Activated CD4-positive, alpha-beta T cell treated with anti-CD3 and anti-CD28 coated beads for 48 hours (primary cell): ENCODE measurements around the gene CHST8.

Experiments
- DNase-seq: peaks from one replicate; pipeline ENCODE4 v3.0.0-alpha.2; 2020

Gene CHST8

DNA sequence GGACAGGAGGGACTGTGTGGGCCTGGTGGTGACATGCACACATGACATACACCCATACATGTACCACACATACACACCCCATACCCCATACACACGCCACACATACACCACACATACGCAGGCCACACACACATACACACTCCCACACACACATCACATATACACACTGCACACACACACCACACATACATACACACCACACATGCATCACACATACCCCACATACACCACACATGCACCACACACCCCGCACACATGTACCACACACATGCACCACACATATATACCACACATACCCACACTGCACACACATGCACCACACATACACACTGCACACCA is 98.4 kb downstream of the CHST8 start:
- no peak for DNase-seq

DNA sequence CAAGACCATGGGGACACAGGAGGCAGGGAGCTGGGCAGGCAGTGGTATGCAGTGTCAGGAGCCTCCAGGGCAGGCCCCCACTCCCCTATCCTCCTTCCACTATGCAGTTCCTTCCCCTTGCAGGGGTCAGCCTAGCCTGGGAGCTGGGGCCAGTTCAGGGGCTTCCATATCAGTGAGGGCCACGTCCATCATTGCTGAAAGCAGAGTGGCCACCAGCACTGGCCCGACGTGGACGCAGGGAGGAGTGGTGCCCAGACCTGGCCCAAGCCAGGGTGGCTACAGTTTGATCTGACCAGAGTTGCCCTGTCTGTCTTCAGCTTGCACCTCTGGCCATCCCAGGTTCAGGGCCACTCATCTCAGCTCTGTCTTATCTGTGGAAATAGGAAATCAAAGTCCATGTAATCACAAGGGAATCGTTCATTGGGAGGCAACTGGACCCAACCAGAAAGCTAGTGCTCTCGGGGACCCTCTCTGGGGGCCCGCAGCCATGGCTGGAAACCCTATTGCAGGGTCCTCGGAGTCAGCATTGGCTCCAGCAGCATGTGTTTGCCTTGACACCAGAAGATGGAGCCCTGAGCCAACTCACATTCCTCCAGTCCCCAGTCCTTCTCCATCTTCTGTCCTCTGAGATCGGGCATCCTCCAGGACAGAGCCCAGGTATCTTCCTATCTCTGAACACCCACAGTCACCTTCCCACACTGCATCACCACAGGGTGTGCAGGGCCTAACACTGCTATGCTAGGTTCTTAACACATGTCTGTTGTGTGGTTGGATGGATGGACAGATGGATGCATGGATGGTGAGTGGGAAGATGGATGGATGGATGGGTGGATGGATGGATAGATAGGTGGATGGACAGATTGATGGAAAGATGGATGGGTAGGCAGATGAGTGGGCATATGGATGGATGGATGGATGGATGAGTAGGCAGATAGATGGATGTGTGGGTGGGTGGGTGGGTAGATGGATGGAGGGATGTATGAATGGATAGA is 99.2 kb downstream of the CHST8 start:
- no peak for DNase-seq

DNA sequence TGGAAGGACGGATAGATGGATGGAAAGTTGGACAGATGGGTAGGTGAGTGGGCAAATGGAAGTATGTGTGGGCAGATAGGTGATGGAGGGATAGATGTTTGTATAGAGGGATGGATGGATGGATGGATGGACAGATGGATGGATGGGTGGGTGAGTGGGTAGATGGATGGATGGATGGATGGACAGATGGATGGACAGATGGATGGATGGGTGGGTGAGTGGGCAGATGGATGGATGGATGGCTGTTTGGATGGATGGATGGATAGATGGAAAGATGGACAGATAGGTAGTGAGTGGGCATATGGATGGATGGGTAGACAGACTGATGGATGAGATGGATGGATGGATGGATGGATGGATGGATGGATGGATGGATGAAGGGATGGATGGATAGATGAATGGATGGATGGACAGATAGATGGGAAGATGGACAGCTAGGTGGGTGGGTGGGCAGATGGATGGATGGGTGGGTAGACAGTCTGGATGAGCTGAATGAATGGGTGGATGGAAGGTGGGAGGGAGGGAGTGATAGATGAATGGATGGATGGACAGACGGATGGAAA is 100.1 kb downstream of the CHST8 start:
- DNase-seq, result no peak

DNA sequence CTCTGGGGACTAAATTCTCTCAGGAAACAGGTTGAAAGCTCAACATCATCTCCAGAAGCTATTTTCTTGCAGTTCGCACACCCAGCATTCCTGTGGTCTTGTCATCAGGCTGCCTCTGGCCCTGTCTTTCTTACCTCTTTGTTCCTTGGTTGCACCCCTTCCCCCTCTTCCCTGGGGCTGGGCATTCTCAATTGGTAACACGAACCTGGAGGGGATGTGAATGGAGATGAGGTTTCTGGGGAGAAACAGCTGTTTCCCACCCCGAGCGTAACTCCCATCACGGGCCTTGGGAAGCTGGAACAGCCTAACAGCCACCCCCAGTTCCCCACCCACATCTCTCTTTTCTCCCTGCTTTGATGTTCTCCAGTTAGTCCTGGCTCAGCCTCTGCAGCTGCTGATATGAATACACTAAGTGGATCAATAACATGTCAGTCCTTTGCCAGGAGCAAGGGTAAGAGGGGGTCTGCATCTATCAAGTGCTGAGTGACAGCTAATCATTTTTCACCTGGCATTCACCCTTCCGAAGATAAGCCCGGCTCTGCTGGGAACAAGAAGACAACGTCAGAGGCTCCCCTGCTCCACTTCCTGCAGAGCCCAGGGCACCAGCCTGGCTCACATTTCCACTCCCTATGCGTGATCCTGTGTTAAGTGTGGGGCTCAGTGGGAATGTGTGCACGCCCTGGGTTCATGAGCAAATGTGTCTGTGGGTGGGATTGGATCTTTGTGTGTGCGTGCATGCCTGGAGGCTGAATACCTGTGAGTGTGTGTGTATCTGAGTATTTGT is 100.9 kb downstream of the CHST8 start:
- DNase-seq, result no peak

DNA sequence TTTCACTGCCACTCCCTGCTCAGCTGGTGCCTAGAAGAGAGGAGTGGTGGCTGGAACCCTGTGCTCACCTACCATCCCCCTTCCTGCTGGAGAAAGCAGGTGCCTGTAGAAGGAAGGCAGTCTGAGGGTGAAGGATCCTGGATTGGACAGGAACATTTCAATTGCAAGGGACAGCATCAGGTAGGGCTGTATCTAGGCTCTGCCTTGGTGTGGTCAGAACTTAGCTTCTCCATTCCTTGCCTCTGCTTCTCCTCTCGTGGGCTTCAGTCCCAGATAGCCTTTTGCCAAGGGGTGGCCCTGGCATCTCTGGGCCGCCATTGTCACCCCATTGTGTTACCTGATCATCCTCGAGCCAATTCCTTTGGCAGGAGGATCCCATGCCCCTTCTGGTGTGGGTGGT is 101.8 kb downstream of the CHST8 start:
- no peak for DNase-seq

DNA sequence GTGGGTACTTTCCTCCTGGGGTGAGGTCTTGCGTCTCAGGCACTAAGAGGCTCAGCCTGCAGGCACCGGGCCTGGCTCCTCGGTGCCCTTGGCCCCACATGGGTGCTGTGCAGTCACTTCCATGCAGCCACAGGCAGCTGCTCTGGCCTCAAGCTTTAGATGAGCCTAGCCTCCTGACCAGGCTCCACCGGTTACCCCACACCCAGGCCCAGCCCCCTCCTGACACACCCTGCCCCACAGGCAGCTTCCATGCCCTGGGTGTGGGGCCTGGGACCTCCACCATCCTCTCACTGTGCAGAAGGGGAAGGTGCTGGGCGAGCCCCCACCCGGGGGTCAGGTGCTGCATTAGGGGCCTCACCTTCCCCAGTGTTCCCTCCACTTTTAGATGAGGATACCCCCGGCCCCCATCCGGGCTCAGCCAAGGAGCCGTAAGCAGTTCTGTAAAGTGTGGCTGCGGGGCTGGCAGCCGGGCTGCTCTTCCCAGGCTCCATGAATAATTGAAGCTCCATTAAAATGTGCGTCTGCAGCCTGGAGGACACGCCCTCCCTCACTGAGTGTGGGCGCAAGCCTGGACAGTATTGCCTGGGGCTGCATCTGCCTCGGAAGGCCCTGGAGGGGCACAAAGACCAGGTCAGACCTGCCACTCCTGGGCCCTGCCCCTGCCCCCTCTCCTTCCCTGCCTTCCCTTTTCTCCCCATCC is 102.4 kb downstream of the CHST8 start:
- no peak for DNase-seq

DNA sequence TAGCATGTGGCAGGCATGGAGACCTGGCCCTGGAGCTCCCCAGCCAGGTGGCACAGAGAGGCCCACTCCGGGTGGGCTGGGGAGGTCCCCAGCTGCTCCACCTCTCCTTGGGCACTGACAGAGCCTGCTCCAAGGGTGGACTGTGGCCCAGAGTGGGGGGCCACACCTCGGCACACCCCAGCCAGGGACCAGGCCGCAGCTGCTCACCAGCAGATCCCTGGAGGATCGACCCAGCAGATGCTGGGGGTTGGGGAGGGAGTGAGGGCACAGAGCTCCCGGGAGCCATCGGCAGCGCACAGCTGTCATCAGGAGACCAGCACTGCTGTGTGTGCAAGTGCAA is 102.9 kb downstream of the CHST8 start:
- no peak for DNase-seq

DNA sequence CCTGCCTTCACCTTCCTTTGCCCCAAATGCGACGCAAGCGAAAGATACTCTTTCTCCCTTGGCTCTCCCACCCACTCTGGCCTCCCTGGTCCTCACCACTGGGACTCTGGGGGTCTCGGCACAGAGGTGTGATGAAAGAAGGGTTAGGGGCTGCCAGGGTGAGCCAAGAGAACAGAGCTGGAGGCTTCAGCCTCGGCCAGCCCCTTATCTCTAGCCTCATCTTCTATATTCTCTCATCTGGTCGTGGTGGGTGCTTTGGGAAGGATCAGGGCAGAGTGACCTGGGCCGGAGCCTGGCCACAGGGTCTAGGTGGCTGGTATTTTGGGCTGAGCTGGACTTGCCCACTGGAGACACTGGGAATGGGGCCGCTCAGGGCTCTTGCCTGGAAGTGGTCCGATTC is 103.8 kb downstream of the CHST8 start:
- no peak for DNase-seq

DNA sequence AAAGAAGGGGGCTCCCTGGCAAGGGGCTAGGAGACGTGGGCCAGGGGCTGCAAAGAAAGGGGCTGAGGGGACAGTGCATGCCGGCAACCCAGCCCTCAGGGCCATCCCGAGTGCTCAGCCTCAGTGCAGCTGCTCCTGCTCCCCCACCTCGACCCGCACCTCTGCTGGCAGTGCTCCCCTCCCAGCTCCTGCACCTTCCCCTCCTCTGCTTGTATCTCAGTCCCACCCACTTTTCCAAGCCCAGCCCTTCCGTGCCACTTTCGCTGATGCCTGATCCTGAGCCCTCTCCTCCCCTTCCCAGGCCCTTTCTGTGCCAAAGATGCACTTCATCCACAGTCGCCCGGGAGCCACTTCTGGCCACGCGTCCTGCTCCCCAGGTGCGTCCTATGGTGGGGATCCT is 105.0 kb downstream of the CHST8 start:
- no peak for DNase-seq

DNA sequence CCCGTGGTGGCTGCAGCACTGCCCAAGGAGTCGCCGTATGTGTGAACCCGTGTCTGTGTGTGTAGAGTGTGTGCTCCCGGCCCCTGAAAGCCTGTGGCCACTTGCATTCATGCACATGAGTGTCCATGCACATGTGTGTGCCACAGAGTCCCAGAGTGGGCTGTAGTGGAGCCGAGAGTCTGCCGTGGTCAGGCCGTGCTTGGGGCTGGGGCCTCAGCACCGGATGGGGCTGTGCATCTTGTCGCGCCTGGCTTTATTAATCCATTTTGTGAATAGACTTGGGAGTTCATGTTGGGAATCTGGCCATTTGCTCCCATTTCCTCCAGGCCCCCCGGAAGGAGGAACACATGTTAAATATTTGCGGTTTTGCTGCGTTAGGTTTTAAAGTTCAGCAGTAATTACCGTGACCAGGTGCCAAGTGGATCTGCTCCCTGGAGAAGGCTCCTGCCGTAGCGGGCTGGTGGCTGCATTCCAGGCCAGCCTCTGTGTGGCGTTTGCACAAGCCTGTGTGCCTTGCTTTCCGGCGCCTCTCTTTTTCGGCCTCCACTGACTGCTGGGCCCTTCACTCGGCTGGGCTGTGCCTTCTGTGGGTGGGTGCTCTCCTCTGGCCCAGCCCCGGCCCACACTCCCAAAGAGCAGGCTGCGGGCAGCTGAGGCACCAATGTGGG is 105.7 kb downstream of the CHST8 start:
- no peak for DNase-seq

DNA sequence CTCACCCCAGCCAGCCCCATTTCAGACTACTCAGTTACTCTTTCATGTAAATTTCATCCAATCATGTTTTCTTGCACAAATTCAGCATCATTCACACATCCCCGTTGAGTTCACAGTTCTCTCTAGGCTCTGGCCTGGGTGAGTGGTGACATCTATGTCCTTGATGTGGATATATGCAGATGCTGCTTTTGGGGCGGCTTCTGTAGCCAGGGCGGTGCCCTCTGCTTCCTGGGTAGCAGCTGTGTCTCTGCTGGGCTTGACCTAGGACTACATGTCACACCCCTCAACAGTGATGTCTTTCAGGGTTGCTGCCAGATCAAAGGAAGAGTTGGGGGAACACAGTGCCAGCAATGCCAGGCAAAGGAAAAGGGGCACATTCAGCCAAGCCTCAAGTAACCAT is 106.4 kb downstream of the CHST8 start:
- no peak for DNase-seq

DNA sequence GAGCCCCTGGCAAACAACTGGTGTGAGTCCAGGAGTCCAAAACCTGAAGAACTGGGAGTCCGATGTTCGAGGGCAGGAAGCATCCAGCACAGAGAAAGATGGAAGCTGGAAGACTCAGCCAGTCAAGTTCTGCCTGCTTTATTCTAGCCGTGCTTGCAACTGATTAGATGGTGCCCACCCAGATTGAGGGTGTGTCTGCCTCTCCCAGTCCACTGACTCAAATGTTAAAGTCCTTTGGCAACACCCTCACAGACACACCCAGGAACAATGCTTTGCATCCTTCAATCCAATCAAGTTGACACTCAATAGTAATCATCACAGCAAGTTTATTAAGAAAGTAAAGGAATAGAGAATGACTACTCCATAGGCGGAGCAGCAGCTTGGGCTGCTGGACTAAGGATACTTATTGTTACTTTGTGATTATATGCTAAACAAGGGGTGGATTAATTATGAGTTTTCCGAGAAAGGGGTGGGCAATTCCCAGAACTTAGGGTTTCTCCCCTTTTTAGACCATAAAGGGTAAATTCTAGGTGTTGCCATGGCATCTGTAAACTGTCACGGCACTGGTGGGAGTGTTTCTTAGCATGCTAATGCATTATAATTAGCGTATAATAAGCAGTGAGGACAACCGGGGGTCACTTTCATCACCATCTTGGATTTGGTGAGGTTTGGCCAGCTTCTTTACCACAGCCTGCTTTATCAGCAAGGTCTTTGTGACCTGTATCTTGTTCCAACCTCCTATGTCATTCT is 109.3 kb downstream of the CHST8 start:
- no peak for DNase-seq

DNA sequence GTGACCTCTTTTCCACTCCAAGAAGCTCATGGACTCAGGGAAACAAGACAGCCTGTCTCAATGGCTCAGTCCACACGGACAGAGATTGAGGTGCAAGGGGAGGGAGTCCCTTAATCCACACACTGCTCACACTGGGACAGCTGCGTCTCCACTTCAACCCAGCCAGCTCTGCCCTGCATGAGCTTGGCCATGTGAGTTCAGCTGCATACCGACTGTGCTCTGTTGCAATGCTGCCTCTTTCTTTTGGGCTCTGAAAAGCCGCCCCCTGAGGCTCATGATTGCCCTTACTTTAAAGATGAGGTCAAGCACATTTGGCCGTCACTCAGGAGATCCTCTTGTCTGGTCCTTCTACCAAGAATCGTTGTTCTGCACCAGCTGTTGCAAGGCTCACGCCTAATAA is 110.1 kb downstream of the CHST8 start:
- no peak for DNase-seq

DNA sequence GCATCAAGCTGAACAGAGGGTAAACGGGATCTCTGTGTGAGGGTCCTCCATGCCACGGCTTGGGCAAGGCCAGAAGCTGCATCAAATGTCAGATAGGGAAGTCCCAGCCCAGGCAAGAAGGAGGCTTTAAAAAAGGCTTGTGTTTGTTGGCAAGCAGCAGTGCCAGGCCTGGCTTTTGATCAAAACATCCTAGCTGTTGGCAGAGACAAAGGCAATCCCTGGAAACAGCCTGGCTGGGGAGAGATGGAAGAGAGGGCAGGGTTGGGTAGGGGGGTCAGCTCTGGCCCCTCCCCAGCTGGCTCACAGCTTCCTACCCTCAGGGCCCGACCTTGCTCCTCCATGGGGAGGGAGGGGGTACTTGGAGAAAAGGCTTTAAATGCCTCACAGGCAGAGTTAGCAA is 113.2 kb downstream of the CHST8 start:
- DNase-seq, result no peak

DNA sequence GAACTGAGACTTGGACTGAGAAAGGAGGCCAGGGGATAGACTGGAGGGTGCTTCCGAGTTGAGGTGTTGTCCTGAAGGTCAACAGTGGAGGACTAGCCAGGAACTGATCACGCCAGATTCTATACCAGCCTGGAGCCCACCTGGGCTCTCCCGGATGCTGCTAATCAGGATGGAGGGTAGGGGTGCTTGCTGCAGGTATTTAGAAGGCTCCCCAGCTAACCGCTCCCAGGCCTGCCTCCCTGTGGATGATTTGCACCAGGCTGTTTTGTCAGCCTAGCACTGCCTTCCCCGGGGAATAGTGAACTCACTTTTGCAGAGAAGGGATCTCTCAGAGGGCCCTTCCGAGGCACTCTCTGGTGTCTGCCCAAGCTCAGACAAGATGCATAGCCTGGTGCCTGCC is 114.4 kb downstream of the CHST8 start:
- no peak for DNase-seq

DNA sequence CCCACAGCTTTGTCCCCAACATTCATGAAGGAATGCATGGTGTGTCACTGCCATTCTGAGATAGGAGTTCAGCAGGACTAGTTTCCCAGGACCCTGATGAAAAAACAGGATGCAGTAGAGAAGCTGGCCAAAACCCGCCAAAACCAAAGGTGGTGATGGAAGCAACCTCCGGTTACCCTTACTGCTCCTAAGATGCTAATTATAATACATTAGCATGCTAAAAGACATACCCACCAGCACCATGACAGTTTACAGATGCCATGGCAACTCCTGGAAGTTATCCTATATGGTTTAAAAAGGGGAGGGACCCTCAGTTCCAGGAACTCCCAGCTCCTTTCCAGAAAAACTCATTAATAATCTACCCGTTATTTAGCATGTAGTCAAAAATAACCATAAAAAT is 115.0 kb downstream of the CHST8 start:
- DNase-seq, result no peak

DNA sequence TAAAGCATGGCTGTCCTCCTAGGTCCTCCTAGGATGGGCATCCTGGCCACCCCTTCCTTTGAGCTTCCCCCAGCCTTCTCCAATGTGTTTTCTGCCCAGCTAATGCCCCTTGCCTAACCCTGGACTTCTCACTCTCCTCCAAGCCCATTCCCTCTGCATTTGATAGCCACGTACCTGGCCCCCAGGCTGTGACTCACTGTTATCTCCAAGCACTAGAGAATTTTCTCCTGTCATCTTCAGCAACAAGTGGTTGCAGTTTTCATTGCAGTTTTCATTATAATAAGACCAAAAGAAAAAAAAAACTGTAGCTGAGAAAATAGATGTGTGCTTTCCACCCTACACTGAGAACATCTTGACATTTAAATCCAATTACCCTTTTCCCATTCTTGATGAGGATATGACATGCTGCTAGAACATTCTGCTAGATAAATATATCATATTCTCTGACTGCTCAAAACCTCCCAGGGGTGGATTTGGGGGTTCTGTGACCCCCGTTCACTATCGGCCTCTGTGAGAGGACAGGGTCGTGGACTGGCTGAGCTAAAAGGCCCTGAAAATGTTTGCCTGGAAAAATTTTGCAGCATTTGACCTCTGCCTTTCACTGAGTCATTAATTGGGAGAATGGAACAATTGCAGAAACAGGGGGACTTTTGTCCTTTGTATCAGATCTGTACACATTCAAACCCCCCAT is 116.1 kb downstream of the CHST8 start:
- no peak for DNase-seq

DNA sequence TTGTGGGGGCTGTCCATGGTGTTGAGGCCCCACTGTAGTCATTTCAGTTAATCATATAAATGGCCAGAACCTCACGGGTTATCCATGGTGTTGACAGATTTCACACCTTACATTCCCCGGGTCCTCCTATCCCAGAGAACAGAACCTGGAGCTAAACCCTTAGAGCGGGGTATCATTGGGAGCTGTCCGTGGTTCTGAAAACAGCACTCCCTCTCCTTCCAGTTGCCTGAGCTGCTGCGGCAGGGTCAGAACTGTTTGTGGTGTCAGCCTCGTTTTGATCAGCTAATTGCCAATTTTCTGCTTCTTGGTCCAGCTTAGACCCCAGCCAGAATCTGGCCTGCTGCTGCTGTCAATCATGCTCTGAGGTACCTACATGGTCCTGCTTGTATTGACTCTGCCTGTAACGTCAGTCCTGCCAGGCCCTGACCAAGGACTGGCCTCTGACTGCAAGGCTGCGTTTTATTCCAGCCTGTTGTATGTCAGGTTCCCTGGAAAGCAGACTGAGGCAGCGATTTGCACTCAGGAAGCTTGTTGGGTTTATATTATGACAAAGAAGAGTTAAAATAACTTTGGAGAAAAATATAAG is 119.2 kb downstream of the CHST8 start:
- DNase-seq, result peak; percentile 34

DNA sequence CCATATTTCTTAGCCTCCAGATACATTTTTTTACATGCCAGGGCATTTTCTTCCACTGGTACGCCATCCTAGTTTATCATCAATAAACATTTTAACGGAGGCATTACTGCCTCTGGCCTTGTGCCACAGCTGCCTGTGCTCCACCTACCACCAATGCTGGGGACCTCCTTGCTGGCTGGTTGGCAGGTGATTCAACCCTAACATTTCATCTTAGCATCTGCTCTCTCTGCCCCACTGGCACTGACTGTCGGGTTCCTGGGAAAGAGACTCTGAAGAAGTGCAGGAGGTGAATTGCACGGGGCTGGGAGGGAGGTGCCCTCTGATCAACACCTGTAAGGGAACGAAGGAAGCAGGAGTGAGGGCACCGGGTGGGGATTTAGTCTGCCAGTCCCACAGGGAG is 123.5 kb downstream of the CHST8 start:
- no peak for DNase-seq

DNA sequence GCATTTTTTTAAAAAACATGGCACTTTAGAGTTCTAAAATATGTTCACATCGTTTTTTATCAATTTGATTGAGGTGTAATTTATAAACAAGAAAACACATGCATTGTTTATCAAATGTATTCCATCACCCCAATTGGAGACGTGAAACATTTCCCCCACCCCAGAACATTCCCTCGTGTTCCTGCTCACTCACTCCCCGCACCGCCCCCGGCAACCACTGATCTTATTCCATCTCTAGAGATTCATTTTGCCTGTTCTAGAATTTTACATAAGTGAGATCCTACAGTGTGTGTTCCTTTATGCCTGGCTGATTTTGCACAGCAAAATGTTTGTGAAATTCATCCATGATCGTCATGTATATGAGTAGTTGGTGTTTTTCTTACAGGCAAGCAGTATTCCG is 124.4 kb downstream of the CHST8 start:
- no peak for DNase-seq

DNA sequence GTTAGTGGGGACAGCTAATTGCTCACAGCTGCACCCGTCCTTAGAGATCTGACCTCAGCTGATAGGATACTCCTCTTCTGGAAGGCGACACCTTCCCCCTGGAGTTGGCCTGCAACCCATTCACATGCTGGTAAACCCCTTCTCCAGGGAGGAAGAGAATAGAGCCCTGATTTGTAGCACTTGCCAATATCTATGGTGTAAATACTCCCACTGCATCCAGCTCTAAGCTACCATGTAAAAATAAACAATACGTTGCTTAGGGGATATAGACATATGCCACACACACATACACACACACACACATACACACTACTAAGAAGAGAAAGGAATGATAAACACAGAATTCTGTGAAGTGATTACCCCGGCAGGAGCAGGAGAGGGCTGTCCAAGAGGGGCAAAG is 125.5 kb downstream of the CHST8 start:
- DNase-seq, result no peak
